Measurements from ENCODE around the gene RPS18.

RPS18 gene

GRCh38 chr6:33289784-33290315, 18.0 kb downstream of the RPS18 start:
- Histone ChIP-seq H3K36me3 (ENCODE audit: low read length) (peaks cover 13% of the 10 kb centered on the region), H3K79me2 (ENCODE audit: insufficient read depth, low read length) (peaks cover 46% of the 10 kb centered on the region), H3K27ac (ENCODE audit: low read depth, low read length) (peak overlapping the region; percentile 65), H3K9ac (ENCODE audit: low read length) (peak overlapping the region; percentile 80), H3K4me3 (ENCODE audit: insufficient read depth, low read length, poor library complexity, severe bottlenecking) (peak overlapping the region; percentile 84), H3F3A (ENCODE audit: insufficient read depth) (peaks cover 14% of the 10 kb centered on the region), H3K4me2 (ENCODE audit: low read depth, low read length, poor library complexity, severe bottlenecking) (peak overlapping the region; percentile 94), H3K9me2 (replicated peaks; ENCODE audit: insufficient read depth, low read length) (no peaks in the 10 kb centered on the region), H3K9me3 (ENCODE audit: insufficient read depth, low read length) (no peaks in the 10 kb centered on the region), H2AFZ (ENCODE audit: low read depth, low read length, severe bottlenecking) (peak overlapping the region; percentile 90), H4K20me1 (ENCODE audit: low read depth, low read length) (no peaks in the 10 kb centered on the region), H3K27me3 (ENCODE audit: low read length) (no peaks in the 10 kb centered on the region)
- TF ChIP-seq EZH2phosphoT487 (conservative IDR thresholded peaks at IDR 0.05; ENCODE audit: low read length) (no peak), CTCF (IDR thresholded peaks at IDR 0.05; ENCODE audit: insufficient read depth, low read length, poor library complexity, severe bottlenecking) (no peak)

GRCh38 chr6:33290459-33290858, 18.6 kb downstream of the RPS18 start:
- no peaks in the 10 kb centered on the region for H3K9me2 ChIP-seq (replicated peaks; ENCODE audit: insufficient read depth, low read length)
- peaks cover 14% of the 10 kb centered on the region for H3F3A ChIP-seq (ENCODE audit: insufficient read depth)
- H3K9me3 ChIP-seq (ENCODE audit: insufficient read depth, low read length) = no peaks in the 10 kb centered on the region
- peaks cover 12% of the 10 kb centered on the region for H3K36me3 ChIP-seq (ENCODE audit: low read length)
- H2AFZ ChIP-seq (ENCODE audit: low read depth, low read length, severe bottlenecking) = no peak overlapping the region
- H3K4me2 ChIP-seq (ENCODE audit: low read depth, low read length, poor library complexity, severe bottlenecking) = peak overlapping the region; percentile 94
- peak overlapping the region; percentile 84 for H3K4me3 ChIP-seq (ENCODE audit: insufficient read depth, low read length, poor library complexity, severe bottlenecking)
- no peaks in the 10 kb centered on the region for H3K27me3 ChIP-seq (ENCODE audit: low read length)
- H3K9ac ChIP-seq (ENCODE audit: low read length) = peak overlapping the region; percentile 80
- no peak overlapping the region for H3K27ac ChIP-seq (ENCODE audit: low read depth, low read length)
- TF ChIP-seq CTCF (IDR thresholded peaks at IDR 0.05; ENCODE audit: insufficient read depth, low read length, poor library complexity, severe bottlenecking) = no peak
- TF ChIP-seq EZH2phosphoT487 (conservative IDR thresholded peaks at IDR 0.05; ENCODE audit: low read length) = no peak
- peaks cover 46% of the 10 kb centered on the region for H3K79me2 ChIP-seq (ENCODE audit: insufficient read depth, low read length)
- H4K20me1 ChIP-seq (ENCODE audit: low read depth, low read length) = no peaks in the 10 kb centered on the region

DNA sequence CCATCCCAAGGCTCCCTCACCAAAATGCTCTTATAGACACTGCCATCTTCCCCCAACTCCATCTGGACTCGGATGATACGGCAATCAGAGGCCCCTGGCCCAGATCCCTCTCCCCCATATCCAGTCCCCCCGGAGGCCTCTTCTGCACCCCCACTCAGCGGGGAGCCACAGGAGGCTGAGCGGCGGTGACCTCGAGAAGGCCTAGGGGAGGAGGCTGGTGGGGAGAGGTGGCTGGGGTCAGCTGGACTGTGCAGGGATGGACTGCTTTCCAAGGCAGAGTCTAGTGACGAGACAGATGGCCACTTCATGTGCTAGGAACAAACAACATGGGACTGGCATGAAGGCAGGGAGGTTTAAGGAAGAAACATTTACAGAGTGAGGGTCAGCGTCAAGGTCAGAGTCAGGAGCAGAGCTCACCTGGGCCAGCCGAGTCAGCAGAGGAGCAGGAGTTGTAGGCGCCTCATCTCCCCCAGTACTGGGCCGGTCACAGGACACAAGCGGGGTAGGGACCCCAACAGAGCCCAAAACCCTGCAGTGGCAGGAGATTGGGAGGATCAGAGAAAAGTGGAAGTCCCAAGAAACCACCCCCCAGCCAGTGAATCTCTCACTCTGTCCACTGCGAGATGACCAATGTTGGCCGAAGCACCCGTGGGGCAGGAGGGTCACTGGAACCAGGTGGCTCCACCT, 21.3 kb downstream of the RPS18 start:
- Histone ChIP-seq H3K4me2 (ENCODE audit: low read depth, low read length, poor library complexity, severe bottlenecking) (no peak overlapping the region), H3K9ac (ENCODE audit: low read length) (no peak overlapping the region), H3K79me2 (ENCODE audit: insufficient read depth, low read length) (peaks cover 32% of the 10 kb centered on the region), H3K9me3 (ENCODE audit: insufficient read depth, low read length) (no peaks in the 10 kb centered on the region), H3K27ac (ENCODE audit: low read depth, low read length) (no peak overlapping the region), H3K36me3 (ENCODE audit: low read length) (no peaks in the 10 kb centered on the region), H3F3A (ENCODE audit: insufficient read depth) (peaks cover 16% of the 10 kb centered on the region), H3K4me3 (ENCODE audit: insufficient read depth, low read length, poor library complexity, severe bottlenecking) (no peak overlapping the region), H4K20me1 (ENCODE audit: low read depth, low read length) (no peaks in the 10 kb centered on the region), H3K9me2 (replicated peaks; ENCODE audit: insufficient read depth, low read length) (no peaks in the 10 kb centered on the region), H2AFZ (ENCODE audit: low read depth, low read length, severe bottlenecking) (no peak overlapping the region), H3K27me3 (ENCODE audit: low read length) (no peaks in the 10 kb centered on the region)
- no peak for TF ChIP-seq CTCF (IDR thresholded peaks at IDR 0.05; ENCODE audit: insufficient read depth, low read length, poor library complexity, severe bottlenecking)
- no peak for TF ChIP-seq EZH2phosphoT487 (conservative IDR thresholded peaks at IDR 0.05; ENCODE audit: low read length)

Data from SU-DHL-6 (cell line).